Right atrium auricular region (tissue), 2 donors: Measurements from ENCODE around the gene NFASC. TPM values are rescaled to one million over a fixed set of nuclear protein-coding genes. Genes with fewer than 3 reads are reported as not detected.

Experiments
- DNase-seq: peaks from one replicate; pipeline ENCODE4 v3.0.0-alpha.2; 2019; ENCODE audit warnings: low spot score
- H3K27ac ChIP-seq, 2 donors: fragments of 200-600 bp; sonication (generic); 1 replicate in 1 of 2; 2 replicates in 1 of 2; pipeline ENCODE4 v1.5.1; 2016 to 2019
- H3K27me3 ChIP-seq, 2 donors: fragments of 200-600 bp; sonication (generic); one replicate each; pipeline versions ENCODE4 v1.5.1 to v1.6.0; 2017 to 2019
- H3K36me3 ChIP-seq: fragments of 200-600 bp; sonication (generic); one replicate; pipeline ENCODE4 v1.5.1; 2016
- H3K4me1 ChIP-seq, 2 donors: fragments of 200-600 bp; sonication (generic); one replicate each; pipeline versions ENCODE4 v1.5.1 to v1.6.0; 2017 to 2019
- H3K4me3 ChIP-seq, 2 donors: fragments of 200-600 bp; sonication (generic); 1 replicate in 1 of 2; 2 replicates in 1 of 2; pipeline ENCODE4 v1.5.1; 2017 to 2019; ENCODE audit warnings: mild to moderate bottlenecking in 1 of 2, moderate library complexity in 1 of 2
- H3K9me3 ChIP-seq, 2 donors: fragments of 200-600 bp; sonication (generic); one replicate each; pipeline ENCODE4 v1.5.1; 2019
- total RNA-seq, 2 donors: library from RNA; depleted of rRNA; stranded (reverse); fragments of >200 nt; gene quantifications; one replicate each; pipeline ENCODE4 v1.1.0, GENCODE V29; 2016
- TF ChIP-seq, protein P1 (sequence below), 2 donors: fragments of 200-600 bp; sonication (generic); IDR thresholded peaks; one replicate each; pipeline ENCODE4 v1.5.1; 2019; ENCODE audit warnings: antibody characterized with exemption in 2 of 2

Gene NFASC
- total RNA-seq, 2 donors from 2014 or later: 38.5 to 45.9 TPM

- Histone ChIP-seq H3K9me3 (no peaks in the 10 kb centered on the region), H3K4me1 (peaks cover 0 to 7% of the 10 kb centered on the region in 2 donors), H3K27me3 (no peaks in the 10 kb centered on the region), H3K4me3 (no peak overlapping the region), H3K27ac (no peak overlapping the region), H3K36me3 (peaks cover 51% of the 10 kb centered on the region)
- TF ChIP-seq, protein P1, sequence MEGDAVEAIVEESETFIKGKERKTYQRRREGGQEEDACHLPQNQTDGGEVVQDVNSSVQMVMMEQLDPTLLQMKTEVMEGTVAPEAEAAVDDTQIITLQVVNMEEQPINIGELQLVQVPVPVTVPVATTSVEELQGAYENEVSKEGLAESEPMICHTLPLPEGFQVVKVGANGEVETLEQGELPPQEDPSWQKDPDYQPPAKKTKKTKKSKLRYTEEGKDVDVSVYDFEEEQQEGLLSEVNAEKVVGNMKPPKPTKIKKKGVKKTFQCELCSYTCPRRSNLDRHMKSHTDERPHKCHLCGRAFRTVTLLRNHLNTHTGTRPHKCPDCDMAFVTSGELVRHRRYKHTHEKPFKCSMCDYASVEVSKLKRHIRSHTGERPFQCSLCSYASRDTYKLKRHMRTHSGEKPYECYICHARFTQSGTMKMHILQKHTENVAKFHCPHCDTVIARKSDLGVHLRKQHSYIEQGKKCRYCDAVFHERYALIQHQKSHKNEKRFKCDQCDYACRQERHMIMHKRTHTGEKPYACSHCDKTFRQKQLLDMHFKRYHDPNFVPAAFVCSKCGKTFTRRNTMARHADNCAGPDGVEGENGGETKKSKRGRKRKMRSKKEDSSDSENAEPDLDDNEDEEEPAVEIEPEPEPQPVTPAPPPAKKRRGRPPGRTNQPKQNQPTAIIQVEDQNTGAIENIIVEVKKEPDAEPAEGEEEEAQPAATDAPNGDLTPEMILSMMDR (IDR thresholded peaks at IDR 0.05): no peak
- no peak for DNase-seq
Measured at GRCh38 chr1:204983881-204984280, 113.2 kb downstream of the NFASC start.

GRCh38 chr1:204984499-204984898 lies 113.8 kb downstream of the NFASC start:
- Histone ChIP-seq H3K4me3 (no peak overlapping the region), H3K4me1 (peaks cover 0 to 13% of the 10 kb centered on the region in 2 donors), H3K27ac (no peak overlapping the region), H3K36me3 (peaks cover 46% of the 10 kb centered on the region), H3K9me3 (no peaks in the 10 kb centered on the region), H3K27me3 (no peaks in the 10 kb centered on the region)
- DNase-seq: no peak
- TF ChIP-seq, protein P1 (IDR thresholded peaks at IDR 0.05): no peak

DNA sequence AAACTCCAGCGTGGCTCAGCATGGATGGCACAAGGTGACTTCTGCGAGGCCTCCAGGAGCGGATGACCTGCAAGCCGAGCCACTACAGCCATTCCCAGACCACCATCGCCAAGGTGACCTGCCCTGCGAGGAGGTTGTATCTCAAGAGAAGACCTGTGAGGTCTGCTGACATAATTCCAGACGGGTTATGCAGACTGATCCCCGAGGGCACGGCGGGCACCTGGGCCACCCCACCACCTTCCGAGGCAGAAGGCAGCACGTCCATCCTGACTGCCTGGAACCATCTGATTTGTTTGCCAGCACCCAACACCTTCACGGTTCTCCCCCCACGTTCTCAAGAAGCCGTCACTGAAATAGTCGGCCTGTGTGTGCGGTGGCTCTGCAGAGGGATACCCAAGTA lies 115.5 kb downstream of the NFASC start:
- Histone ChIP-seq H3K36me3 (peaks cover 43% of the 10 kb centered on the region), H3K27me3 (no peaks in the 10 kb centered on the region), H3K27ac (no peak overlapping the region), H3K4me3 (no peak overlapping the region), H3K4me1 (peaks cover 0 to 11% of the 10 kb centered on the region in 2 donors), H3K9me3 (no peaks in the 10 kb centered on the region)
- TF ChIP-seq, protein P1 (IDR thresholded peaks at IDR 0.05): no peak
- no peak for DNase-seq

DNA sequence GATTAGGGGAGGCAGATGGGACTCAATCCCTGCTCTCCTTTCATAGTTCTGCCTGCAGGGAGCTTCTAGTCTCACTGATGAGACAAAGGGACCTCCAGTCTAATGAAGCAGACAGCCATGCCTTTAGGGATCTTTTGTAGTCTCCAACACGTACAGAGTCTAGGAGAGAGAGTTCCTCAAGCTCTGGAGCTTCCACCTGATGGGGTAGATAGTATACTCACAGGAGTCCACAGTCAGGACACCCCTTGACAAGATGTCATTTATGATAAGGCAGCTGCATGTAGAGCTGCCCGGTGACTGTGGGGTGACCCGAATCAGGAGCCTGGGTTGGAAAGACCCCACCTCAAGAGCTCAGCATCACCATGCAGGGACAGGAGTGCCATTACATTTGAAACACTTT lies 117.0 kb downstream of the NFASC start:
- DNase-seq: no peak
- Histone ChIP-seq H3K9me3 (no peaks in the 10 kb centered on the region), H3K4me1 (peaks cover 0 to 7% of the 10 kb centered on the region in 2 donors), H3K36me3 (peaks cover 57% of the 10 kb centered on the region), H3K27me3 (no peaks in the 10 kb centered on the region), H3K4me3 (no peak overlapping the region), H3K27ac (no peak overlapping the region)
- TF ChIP-seq, protein P1 (IDR thresholded peaks at IDR 0.05): no peak

GRCh38 chr1:204988196-204988595 lies 117.5 kb downstream of the NFASC start:
- H3K27ac ChIP-seq: no peak overlapping the region
- no peaks in the 10 kb centered on the region for H3K9me3 ChIP-seq
- H3K36me3 ChIP-seq: peaks cover 59% of the 10 kb centered on the region
- H3K4me3 ChIP-seq: no peak overlapping the region
- DNase-seq: no peak
- H3K27me3 ChIP-seq: no peaks in the 10 kb centered on the region
- peaks cover 0 to 7% of the 10 kb centered on the region in 2 donors for H3K4me1 ChIP-seq
- TF ChIP-seq, protein P1 (IDR thresholded peaks at IDR 0.05): no peak
